Measurements from ENCODE around the gene SIGLEC1.

SIGLEC1 gene

GRCh38 chr20:3727401-3728021 is 15.1 kb upstream of the SIGLEC1 start:
- DNase-seq (ENCODE audit: low read depth) = no peak

- DNase-seq (ENCODE audit: low read depth) = no peak
These were observed 12.0 kb upstream of the SIGLEC1 start for GRCh38 chr20:3724356-3724755.

- DNase-seq (ENCODE audit: low read depth) = no peak
These were observed 10.9 kb upstream of the SIGLEC1 start for GRCh38 chr20:3723284-3723683.

- DNase-seq (ENCODE audit: low read depth) = no peak
These were observed 9.5 kb upstream of the SIGLEC1 start for GRCh38 chr20:3721912-3722311.

GRCh38 chr20:3720626-3721025 is 8.2 kb upstream of the SIGLEC1 start:
- no peak for DNase-seq (ENCODE audit: low read depth)

- no peak for DNase-seq (ENCODE audit: low read depth)
These were observed 7.7 kb upstream of the SIGLEC1 start for GRCh38 chr20:3720068-3720467.

GRCh38 chr20:3719046-3719445 is 6.6 kb upstream of the SIGLEC1 start:
- DNase-seq (ENCODE audit: low read depth) = no peak

- no peak for DNase-seq (ENCODE audit: low read depth)
These were observed 3.9 kb upstream of the SIGLEC1 start for GRCh38 chr20:3716195-3716834.

GRCh38 chr20:3714092-3714491 is 1.7 kb upstream of the SIGLEC1 start:
- DNase-seq (ENCODE audit: low read depth) = no peak

GRCh38 chr20:3711484-3711941 is 887 bp downstream of the SIGLEC1 start:
- no peak for DNase-seq (ENCODE audit: low read depth)

- peak; percentile 77 for DNase-seq (ENCODE audit: low read depth)
These were observed 1.5 kb downstream of the SIGLEC1 start for GRCh38 chr20:3710703-3711483.

- DNase-seq (ENCODE audit: low read depth) = no peak
These were observed 2.4 kb downstream of the SIGLEC1 start for GRCh38 chr20:3710011-3710466.

GRCh38 chr20:3707508-3707899 is 4.9 kb downstream of the SIGLEC1 start:
- no peak for DNase-seq (ENCODE audit: low read depth)

GRCh38 chr20:3706774-3707507 is 5.5 kb downstream of the SIGLEC1 start:
- no peak for DNase-seq (ENCODE audit: low read depth)

GRCh38 chr20:3705970-3706739 is 6.2 kb downstream of the SIGLEC1 start:
- DNase-seq (ENCODE audit: low read depth) = no peak

- DNase-seq (ENCODE audit: low read depth) = no peak
These were observed 6.9 kb downstream of the SIGLEC1 start for GRCh38 chr20:3705491-3705969.

GRCh38 chr20:3704087-3704486 is 8.3 kb downstream of the SIGLEC1 start:
- no peak for DNase-seq (ENCODE audit: low read depth)

- DNase-seq (ENCODE audit: low read depth) = no peak
These were observed 9.6 kb downstream of the SIGLEC1 start for GRCh38 chr20:3702611-3703391.

GRCh38 chr20:3701061-3701998 is 11.1 kb downstream of the SIGLEC1 start:
- DNase-seq (ENCODE audit: low read depth) = no peak

All from stimulated activated CD8-positive, alpha-beta memory T cell treated with anti-CD3 and anti-CD28 coated beads, Interleukin-15, amount 100 ng/mL, for 24 hours (primary cell).